ENCODE measurements around the gene GMDS.

DNA sequence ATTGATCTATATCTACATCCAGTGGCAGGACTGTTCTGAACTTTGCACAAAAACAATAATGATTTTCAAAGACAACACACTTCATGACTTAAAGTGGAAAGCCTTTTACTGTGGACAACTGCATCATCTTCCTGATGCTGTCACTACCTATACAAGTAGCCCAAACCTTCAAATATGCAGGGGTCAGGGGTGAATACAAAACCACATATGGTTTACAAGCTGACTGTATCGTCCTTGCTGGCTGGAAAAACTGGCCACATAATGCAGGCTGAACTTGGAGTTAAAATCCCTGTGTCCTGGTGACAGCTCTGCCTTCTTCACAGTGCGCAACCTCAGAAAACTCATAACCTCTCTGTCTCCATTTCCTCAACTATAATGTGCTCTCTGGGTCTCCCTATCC is 128.9 kb downstream of the GMDS start:
- TF ChIP-seq, protein P1, sequence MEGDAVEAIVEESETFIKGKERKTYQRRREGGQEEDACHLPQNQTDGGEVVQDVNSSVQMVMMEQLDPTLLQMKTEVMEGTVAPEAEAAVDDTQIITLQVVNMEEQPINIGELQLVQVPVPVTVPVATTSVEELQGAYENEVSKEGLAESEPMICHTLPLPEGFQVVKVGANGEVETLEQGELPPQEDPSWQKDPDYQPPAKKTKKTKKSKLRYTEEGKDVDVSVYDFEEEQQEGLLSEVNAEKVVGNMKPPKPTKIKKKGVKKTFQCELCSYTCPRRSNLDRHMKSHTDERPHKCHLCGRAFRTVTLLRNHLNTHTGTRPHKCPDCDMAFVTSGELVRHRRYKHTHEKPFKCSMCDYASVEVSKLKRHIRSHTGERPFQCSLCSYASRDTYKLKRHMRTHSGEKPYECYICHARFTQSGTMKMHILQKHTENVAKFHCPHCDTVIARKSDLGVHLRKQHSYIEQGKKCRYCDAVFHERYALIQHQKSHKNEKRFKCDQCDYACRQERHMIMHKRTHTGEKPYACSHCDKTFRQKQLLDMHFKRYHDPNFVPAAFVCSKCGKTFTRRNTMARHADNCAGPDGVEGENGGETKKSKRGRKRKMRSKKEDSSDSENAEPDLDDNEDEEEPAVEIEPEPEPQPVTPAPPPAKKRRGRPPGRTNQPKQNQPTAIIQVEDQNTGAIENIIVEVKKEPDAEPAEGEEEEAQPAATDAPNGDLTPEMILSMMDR (conservative IDR thresholded peaks at IDR 0.05; ENCODE audit: low read length), result no peak
- no peak for TF ChIP-seq EZH2phosphoT487 (IDR thresholded peaks at IDR 0.05; ENCODE audit: borderline replicate concordance)

All from Loucy (cell line).